Measurements from ENCODE around the gene PHTF2.
A peak's percentile ranks its signal among the peaks of the same experiment; 100 is the strongest.

Gene PHTF2

DNA sequence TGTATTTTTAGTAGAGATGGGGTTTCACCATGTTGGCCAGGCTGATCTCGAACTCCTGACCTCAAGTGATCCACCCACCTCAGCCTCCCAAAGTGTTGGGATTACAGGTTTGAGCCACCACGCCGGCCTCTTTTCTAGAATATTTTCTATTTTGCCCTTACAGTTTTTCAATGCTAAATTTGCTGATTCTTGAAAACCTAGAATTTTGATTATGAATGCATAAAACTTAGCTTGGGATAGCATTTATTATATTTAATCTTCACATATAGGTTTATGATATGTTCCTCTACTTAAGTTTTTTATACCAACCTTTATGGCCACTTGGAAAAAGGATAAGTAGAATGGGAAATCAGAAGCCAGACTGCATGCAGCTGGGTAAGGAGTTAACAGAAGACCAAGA is 2.5 kb upstream of the PHTF2 start:
- no peak for DNase-seq

DNA sequence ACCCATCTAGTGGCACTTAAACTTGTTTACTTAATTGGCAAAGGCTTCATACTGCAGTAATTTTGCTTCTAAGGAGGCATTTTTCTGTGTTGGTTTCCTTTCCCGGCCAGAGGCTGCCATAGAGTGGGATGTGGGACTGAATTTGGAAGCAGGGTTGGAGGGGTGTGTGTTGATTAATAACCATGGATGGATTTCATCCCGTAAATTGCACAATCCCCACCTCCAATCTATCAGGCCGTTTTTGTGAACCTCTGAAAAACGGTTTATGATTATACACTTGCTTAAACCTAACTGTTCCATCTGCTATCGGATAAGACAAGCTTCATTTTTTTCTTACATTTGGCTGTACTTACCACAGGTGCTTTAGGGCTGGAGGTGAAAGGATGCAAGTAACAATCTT is 1.6 kb upstream of the PHTF2 start:
- DNase-seq: no peak

DNA sequence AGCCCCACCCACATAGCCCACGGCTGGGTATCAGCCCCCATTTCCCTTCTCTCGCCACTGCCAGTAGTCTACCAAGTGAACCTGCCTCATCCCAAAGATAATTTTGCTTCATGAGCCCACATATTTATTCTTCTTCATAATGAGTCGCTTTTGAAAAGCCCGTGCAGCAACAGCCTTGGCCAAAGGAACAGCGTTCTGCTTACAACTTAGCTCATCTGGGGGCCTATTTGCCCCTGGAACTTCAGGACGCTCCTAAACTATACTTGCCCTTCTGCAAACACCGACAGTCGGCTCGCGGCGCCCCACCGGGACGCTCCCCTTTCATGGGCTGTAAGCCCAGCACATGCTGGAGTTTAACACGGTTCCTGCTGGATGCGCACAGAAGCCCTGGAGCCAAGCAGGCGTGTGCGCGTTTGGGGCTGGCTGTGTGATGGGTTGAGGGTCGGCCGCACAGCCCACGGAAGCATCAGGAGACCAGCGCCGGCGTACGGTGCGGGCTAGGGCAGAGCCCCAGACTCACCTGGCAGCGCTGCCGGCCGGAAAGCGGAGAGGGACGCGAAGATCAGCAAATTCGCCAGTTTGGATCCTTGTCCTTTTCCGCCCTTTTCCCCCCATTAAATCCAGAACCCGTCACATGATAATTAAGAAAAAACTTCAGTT is 709 bp upstream of the PHTF2 start:
- DNase-seq: no peak

DNA sequence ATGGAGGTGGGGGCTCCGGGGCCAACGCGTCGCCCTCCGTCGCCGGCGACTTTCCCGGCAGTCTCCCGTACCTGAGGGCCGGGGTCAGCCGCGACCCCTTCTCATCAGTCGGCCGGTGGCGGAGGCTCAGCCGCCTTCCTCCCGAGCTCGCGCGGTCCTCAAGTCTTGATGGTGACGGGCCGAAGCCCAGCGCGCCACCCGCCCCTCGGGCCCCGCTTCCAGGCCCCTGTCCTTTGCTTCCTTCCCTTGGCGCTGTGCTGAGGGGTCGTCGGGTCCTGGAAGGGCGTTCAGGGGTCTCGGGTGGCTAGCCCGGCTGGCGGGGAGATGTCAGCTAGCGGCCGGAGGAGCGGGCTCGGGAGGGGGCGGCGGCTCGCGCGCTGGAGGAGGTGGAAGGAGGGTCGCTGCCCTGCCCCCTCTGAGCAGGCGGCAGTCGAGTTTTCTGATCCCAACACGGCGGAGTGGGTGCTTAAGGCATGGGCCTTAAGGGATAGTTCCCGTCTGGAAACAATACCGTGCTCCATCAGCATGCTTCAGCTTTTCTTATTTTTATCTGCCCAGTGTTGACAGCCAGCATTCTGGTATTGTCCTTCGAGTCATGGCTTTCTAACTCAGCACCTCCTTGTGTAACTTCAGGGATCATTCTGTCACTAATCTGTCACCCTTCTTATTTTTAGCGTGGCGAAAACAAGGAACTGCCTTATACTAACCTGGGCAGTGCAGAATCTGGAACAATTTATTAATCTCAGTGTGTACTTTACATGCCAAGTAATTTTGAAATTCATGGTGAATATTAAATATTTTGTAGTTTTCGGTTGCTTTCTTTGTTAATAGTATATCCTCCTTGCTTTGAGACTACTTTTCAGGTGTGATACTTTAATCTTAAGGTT is 748 bp downstream of the PHTF2 start:
- DNase-seq: peak; percentile 22 to 24

DNA sequence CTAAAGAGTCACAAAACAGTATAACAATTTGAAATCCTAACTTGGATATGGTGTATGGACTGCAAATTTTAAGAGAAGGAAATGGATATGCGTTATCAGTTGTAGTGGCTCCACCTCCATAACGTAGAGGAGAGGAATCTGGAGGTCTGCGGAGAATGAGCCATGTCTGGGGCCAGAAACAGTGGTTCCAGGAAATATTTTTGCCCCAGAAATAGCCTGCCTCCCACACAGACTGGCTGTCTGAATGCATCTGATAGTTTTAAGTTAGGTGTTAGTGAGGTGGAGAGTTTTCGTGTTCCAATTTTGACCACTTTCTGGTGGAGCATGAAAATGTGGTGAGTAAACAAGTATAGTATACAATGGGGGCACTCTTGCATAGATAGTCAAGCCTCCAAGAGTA is 1.6 kb downstream of the PHTF2 start:
- DNase-seq: peak in 1 of 2 donors; percentile 12

DNA sequence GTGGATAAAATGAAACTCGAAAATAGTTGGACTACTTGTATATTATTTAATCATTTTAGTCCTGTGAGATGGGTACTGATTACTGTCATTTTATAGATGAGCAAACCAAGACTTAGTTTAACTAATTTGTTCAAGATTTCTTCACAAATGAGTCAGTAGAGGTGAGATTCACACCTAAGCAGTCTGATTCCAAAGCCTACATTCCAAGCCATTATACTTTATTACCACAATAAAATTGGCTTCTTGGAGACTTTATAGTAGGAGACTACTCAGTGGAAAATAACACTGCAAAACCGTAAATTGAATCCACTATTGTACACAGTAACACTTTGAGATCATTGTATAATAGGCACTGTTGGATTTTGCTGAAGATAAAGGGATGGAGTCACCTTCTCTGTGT is 2.2 kb downstream of the PHTF2 start:
- no peak for DNase-seq

DNA sequence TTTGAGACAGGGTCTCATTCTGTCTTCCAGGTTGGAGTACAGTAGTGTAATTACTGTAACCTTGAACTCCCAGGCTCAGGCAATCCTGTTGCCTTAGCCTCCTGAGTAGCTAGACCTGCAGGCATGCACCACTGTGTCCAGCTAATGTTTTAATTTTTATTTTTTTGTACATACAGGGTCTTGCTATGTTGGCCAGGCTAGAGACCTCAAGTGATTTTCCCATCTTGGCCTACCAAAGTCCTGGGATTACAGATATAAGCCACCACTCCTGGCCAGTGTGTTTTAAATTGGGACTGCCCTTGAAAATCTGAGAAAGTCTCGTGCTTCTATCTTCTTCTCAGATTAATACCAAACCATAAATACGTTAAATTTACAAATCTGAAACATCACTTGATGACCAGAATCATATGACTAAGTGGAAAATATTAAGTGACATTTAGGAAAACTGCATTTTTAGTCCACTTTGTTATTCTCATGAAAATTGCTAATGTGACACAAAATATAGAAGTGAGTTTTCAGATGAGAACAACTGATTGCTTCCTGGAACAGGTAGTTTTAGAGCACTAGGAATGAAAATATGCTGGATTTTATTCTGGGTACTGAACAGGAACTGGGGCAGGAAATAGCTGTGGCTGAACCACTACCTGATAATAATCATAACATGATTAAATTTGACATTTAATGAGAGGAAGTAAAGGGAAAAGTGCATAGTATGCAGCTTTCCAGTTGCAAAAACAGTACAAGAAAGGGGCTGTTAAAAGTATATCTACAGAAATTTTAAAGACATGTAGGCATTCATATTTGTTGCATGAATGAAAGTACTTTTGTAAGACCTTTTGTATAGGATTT is 4.2 kb downstream of the PHTF2 start:
- DNase-seq: peak in 1 of 2 donors; percentile 64

DNA sequence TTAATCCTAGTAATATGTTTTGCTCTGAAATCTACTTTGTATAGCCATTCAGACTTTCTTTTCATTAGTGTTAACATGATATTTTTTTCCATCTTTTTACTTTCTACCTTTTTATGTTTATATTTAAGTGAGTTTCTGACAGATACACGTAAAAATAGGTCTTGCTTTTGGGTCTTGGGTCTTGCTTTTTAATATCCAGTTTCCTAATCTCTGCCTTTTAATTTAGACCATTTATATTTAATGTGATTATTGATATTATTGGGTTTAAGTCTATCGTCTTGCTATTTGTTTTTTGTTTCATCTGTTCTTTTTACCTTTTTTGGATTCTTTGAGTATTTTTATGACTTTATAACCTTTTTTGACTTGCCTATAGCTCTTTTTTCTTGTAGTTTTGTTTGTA is 7.9 kb downstream of the PHTF2 start:
- no peak for DNase-seq

DNA sequence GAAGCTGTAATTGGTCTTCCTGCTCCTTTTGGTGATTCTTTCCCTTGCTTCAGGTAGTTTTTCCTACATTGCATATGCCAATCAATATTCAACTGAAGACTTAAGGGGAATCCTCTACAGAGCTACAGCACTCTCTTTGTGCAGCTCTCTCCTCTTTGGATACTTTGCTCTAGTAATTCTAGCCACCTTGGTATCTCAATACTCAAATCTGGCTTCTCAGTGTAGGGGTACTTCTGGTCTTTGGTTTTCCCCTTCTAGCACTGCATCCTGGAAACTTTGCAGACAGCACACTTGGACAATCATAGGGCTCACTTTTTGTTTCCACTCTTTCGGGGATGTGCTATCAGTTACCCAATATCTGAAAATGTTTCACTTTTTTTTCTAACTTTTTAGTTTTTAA is 9.9 kb downstream of the PHTF2 start:
- DNase-seq: no peak

DNA sequence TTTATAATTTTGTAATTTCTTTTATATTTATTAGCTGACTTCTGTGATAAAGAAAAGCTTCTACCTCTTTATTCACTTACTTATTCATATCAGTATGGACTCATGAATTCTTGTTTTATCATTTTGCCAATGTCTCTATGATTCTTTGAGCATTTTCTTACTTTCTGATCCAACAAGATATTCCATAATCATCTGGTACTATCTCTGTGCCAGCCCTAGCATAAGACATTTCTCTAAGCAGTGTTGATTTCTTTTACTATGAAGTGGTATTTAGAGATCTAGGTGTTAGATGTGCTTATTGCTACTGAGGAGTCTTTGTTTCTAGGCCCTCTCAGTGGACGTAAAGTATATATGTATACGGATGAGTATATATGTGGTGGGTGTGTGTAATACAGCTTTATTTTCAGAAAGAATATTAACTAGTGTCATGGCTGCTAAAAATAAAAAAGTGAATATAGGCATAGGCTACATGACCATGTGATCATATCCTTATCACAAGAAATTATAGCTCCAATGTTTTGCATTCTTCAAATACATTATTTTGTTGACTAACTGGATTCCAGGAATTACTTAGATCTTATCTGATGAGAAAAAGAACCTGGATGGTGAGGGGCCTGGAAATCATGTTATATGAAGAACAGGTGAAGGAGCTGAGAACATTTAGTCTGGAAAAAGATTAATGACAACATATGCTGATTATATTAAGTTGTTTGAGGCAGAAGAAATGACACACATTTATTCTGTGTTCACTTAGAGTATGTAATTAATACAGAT is 13.1 kb downstream of the PHTF2 start:
- no peak for DNase-seq

DNA sequence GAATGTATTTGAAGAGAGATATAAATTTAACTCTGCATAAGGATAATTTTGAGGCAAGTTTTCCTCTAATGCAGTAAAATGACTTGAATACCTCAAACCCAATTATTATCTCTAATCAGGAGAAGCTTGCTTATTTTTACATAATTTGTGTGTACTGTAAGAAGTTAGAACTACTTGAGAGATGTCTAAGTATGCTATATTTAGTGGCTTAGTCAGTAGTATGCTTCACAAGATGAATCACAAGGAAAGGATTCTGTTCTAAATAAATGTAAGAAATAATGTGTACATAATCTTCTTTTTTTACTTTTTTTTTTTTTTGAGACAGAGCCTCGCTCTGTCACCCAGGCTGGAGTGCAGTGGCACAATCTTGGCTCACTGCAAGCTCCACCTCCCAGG is 13.7 kb downstream of the PHTF2 start:
- no peak for DNase-seq

DNA sequence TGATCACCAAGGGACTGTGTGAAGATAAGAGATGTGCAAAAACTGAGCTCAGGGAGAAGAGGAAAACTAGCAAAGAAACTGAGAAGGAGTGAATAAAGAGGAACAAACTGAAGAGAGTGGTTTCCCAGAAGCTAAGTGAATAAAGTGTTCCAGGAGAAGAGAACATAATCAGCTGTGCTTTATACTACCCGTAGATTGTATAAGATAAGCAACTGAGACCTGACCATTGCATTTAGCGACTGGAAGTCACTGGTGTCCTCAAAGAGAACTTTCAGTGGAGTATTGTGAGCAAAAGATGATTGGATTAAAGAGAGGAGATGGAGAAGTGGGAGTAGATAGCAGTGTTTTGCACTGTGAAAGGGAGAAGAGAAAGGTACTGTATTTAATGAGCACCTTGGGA is 14.6 kb downstream of the PHTF2 start:
- no peak for DNase-seq

DNA sequence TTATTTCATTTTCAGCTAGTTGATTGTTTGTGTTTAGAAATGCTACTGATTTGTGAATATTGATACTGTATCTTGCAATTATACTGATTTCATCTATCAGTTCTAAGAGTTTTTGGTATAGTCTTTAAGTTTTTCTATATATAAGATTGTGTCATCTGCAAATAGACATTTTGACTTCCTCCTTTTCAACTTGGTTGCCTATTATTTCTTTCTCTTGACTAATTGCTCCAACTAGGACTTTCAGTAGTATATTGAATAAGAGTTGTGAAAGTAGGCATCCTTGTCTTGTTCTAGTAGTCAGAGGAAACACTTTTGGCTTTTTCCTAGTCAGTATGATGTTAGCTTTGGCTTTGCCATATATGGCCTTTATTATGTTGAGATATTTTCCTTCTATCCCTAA is 20.4 kb downstream of the PHTF2 start:
- no peak for DNase-seq

DNA sequence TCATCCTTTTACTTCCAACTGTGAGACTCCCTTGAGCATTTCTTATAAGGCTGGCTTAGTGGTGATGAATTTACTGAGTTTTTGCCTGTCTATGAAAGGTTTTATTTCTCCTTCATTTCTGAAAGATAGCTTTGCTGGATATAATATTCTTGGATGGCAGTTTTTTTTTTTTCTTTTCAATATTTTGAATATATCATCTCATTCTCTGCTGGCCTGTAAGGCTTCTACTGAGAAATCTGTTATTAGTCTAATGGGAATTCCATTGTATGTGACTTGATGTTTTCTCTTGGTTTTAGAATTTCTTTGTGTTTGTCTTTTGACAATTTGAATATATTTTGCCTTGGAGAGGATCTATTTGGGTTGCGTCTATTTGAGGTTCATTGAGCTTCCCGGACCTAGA is 22.4 kb downstream of the PHTF2 start:
- DNase-seq: no peak

DNA sequence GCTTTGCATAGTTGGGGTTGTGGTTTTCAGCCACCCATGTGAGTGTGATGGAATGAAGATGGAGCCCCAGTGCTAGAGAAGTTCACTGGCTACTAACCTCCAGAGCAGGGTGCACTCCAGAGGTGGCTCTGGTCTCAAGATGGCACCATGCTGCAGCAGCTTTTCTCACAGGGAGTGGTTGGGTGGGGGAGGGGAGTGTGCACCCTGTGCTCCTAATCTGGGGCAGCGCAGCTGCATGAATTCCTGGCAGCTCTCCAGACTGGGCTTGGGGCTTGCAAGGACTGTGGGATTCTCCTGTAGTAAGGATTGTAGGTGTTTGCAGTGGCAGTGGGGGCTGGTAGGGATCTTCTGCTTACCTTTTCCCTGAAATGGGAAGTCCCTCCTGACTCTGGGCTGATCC is 23.7 kb downstream of the PHTF2 start:
- no peak for DNase-seq

DNA sequence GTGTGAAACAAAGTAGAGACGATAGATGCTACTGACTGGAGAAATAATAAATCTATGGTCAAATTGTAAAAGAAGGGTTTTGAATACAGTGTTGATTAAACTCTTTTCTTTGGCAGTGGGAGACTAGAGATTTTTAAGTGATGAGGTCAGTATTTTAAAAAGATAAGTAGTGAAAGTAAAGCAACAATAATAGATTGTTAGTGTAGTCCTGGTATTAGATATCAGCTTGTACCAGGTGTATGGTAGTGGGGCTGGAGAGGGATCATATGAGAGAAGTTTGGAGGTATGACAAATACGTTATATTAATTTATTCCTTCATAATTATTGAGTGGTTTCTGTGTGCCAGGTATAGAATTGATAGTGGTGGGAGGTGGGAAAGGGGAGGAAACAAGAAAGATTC is 25.2 kb downstream of the PHTF2 start:
- no peak for DNase-seq

DNA sequence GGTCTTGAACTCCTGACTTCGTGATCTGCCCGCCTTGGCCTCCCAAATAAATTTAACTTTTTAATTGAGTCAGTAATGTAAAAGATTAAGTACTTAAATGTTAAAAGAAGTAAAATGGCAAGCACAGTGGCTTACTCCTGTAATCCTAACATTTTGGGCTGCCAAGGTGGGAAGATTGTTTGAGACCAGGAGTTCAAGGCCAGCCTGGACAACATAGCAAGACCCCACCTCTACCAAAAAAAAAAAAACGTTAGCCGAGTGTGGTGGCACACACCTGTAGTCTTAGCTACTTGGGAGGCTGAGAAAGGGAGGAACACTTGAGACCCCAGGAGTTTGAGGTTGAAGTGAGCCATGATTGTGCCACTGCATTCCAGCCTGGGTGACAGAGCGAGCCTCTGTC is 26.1 kb downstream of the PHTF2 start:
- no peak for DNase-seq

DNA sequence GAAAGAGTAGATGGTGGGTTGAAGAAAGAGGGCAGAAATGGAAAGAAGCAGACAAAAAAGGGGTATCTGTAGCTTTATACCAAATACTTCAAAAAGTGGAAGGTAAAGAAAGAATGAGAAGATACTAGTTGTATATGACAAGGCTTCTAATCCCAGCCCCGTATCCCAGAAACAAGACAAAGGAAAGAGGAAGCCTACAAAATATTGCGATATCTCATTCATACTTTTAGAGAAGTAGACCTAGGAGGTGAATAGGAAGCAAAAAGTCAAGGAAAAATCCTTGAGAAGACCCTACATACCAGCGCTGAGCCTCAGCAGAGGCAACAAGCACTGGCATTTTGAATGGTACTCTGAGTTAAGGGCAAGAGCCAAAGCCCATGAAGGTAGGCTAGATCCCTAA is 26.6 kb downstream of the PHTF2 start:
- DNase-seq: no peak

DNA sequence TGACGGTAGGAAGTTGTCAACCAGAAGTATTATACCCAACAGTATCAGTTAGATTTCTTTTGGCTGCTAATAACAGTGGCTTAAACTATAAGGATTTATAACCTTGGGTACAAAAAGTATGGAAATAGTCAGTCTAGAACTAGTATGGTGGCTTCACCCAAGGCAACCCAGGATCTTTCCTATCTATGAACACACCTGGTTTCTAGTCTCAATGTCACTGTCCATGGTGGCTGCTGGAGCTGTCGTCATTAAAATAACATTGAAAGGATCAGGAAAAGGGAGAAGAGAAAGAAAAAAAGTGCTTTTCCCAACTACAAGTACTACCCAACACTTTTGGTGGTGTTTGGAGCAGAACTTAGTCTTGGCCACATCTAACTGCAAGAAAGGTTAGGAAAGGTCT is 27.7 kb downstream of the PHTF2 start:
- DNase-seq: no peak

DNA sequence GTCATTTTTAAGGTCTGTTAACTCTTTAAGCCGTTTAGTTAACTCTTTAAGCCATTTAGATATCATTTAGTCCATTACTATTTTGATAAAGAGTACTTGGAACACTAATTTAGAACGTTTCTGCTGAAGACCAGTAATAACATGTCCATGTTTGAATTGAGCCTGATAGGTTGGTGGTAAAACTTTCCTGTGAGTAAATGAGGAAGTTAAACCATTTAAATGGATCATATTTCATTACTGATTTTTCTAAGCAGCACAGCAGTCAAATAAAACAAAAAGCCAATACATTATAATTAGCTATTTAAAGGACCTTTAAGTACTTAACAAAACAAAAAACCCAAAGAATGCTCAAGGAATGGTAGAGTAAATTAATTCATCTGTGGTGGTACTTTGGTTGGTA is 29.4 kb downstream of the PHTF2 start:
- no peak for DNase-seq

DNA sequence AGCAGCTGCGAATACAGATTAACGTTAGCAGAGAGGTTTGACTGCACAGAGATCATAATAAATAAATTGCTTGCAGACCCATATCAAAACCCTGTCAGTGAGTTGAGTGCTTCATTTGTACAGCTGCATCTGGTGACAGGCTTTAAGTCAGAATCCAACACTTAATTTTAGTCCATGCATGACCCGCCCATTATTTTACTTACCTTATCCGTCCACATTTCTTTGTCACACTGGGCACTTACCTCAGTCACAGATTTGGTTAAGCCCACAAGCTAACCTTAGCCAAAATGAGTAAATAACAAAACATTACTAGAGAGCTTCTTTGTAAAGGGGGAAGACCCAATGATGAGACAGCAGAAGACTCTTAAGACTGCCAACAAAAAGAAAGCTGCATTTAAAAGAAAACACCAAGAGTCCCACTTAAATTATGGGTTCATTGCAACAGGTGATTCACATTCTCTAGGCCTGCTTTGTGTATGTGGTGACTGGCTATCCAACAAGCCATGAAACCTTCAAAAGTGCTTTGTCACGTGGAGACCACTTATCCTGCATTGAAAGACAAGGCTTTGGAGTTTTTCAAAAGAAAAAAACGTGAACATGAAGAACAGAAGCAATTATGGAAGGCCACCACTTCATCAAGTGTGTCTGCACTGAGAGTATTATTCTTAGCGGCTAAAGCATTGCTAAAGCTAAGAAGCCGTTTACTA is 32.2 kb downstream of the PHTF2 start:
- no peak for DNase-seq

DNA sequence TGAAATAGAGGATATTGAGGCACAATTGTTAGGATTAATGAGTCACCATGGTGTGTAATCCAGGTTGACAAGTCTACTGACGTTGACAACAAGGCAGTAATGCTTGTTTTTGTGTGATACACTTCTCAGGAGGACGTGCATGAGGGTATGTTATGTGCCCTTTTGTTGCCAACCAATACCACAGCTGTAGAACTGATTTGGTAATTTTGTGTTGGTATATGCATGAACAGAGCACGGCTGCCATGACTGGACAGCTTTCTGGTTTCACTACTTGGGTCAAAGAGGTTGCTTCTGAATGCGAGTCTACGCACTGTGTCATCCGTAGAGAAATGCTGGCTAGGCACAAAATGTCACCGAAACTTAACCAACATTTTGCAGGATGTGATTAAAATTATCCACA is 32.9 kb downstream of the PHTF2 start:
- DNase-seq: no peak
